GM18517 (cell line): ENCODE data around the gene CDX1.

Experiments used
- ATAC-seq: cut with Tn5 transposase; IDR thresholded peaks from one replicate; pipeline ENCODE4 v1.9.1; 2021; ENCODE audit warnings: mild to moderate bottlenecking, moderate library complexity; ENCODE audit not compliant: unreplicated experiment

Gene CDX1

GRCh38 chr5:150166650-150167511 is at the start of gene CDX1:
Gene CDX1, plus strand, starts transcription at chr5:150166778. Its CDS starts 99 bp downstream, at chr5:150166877.
- no peak for ATAC-seq

GRCh38 chr5:150117945-150118560 is 48.5 kb upstream of the CDX1 start:
- no peak for ATAC-seq

GRCh38 chr5:150118561-150119229 is 47.9 kb upstream of the CDX1 start:
- ATAC-seq: no peak

GRCh38 chr5:150119421-150120061 is 47.0 kb upstream of the CDX1 start:
- no peak for ATAC-seq

GRCh38 chr5:150120062-150120441 is 46.5 kb upstream of the CDX1 start:
- no peak for ATAC-seq

GRCh38 chr5:150120617-150121447 is 45.7 kb upstream of the CDX1 start:
- ATAC-seq: no peak

GRCh38 chr5:150121448-150122157 is 45.0 kb upstream of the CDX1 start:
- no peak for ATAC-seq

GRCh38 chr5:150122158-150122510 is 44.4 kb upstream of the CDX1 start:
- no peak for ATAC-seq

GRCh38 chr5:150122536-150123481 is 43.8 kb upstream of the CDX1 start:
- ATAC-seq: no peak

- no peak for ATAC-seq
Observed at GRCh38 chr5:150123542-150123941, 43.0 kb upstream of the CDX1 start.

GRCh38 chr5:150124111-150124557 is 42.4 kb upstream of the CDX1 start:
- no peak for ATAC-seq

GRCh38 chr5:150124596-150124995 is 42.0 kb upstream of the CDX1 start:
- no peak for ATAC-seq

GRCh38 chr5:150125334-150125733 is 41.2 kb upstream of the CDX1 start:
- no peak for ATAC-seq

GRCh38 chr5:150126199-150126920 is 40.2 kb upstream of the CDX1 start:
- ATAC-seq: no peak

- no peak for ATAC-seq
Observed at GRCh38 chr5:150126921-150127265, 39.7 kb upstream of the CDX1 start.

- ATAC-seq: no peak
Observed at GRCh38 chr5:150129454-150129812, 37.1 kb upstream of the CDX1 start.

- ATAC-seq: peak; percentile 63
Observed at GRCh38 chr5:150129813-150130492, 36.6 kb upstream of the CDX1 start.

- no peak for ATAC-seq
Observed at GRCh38 chr5:150130493-150130922, 36.1 kb upstream of the CDX1 start.
